Smooth muscle cell of the umbilical artery (primary cell): ENCODE results near the gene VSIG8. TPM values are rescaled to one million over a fixed set of nuclear protein-coding genes. Genes with fewer than 3 reads are reported as not detected.

Experiments used
- total RNA-seq: library from RNA; depleted of rRNA; stranded (reverse); fragments of >200 nt; gene quantifications from 2 replicates; pipeline ENCODE4 v1.2.3, GENCODE V29; 2014

VSIG8 gene
- total RNA-seq, result 0.23 TPM in 1 of 2 replicates, not detected in the other

GRCh38 chr1:159862557-159862956, at the start of gene VSIG8:
Gene VSIG8 (minus strand): TSS chr1:159862657. CDS start chr1:159862521, 136 bp downstream.

GRCh38 chr1:159900086-159900680, 37.7 kb upstream of the VSIG8 start, which contains the start of gene CFAP45:
Gene CFAP45 (minus strand): TSS chr1:159900165. CDS start chr1:159900098, 67 bp downstream.

GRCh38 chr1:159826441-159827101, 35.9 kb downstream of the VSIG8 start, which contains the start of gene SLAMF8:
Gene SLAMF8 (plus strand): TSS chr1:159826873. CDS start chr1:159826899, 26 bp downstream.

Other genes starting within 250 kb of the VSIG8 start
- not detected in 2 replicates for gene CRP, start 148.1 kb downstream of the VSIG8 start, total RNA-seq
- 10.6 and 16.3 TPM in 2 replicates for gene DUSP23, start 81.7 kb downstream of the VSIG8 start, total RNA-seq
- not detected in 2 replicates for gene FCRL6, start 60.3 kb downstream of the VSIG8 start, total RNA-seq
- gene SLAMF8, start 35.8 kb downstream of the VSIG8 start, total RNA-seq, result not detected in 2 replicates
- gene CFAP45, start 37.5 kb upstream of the VSIG8 start, total RNA-seq, result under 0.01 and 0.55 TPM in 2 replicates
- 163 and 379 TPM in 2 replicates for gene TAGLN2, start 62.9 kb upstream of the VSIG8 start, total RNA-seq
- not detected in 2 replicates for gene IGSF9, start 83.0 kb upstream of the VSIG8 start, total RNA-seq
- 0.09 TPM in 1 of 2 replicates, not detected in the other for gene SLAMF9, start 91.6 kb upstream of the VSIG8 start, total RNA-seq
- 3.7 and 4.8 TPM in 2 replicates for gene PIGM, start 169.3 kb upstream of the VSIG8 start, total RNA-seq
- not detected in 2 replicates for gene KCNJ10, start 207.5 kb upstream of the VSIG8 start, total RNA-seq
- gene KCNJ9, start 218.9 kb upstream of the VSIG8 start, total RNA-seq, result not detected in 2 replicates
- gene IGSF8, start 236.0 kb upstream of the VSIG8 start, total RNA-seq, result 53.2 and 56.4 TPM in 2 replicates